Measurements from ENCODE around the gene MICAL2. TPM values are rescaled to one million over a fixed set of nuclear protein-coding genes. Genes with fewer than 3 reads are reported as not detected.

The MICAL2 gene
- total RNA-seq, 1 experiment from 2014 or later: 37.4 TPM

- CTCF ChIA-PET: interaction anchor here (1.0 to 2.8 kb wide), 12 partner anchors 13 to 202 kb away, joined by 3 to 31 read pairs (median 4); no protein-coding TSS in a partner anchor
- peak; percentile 63 for DNase-seq (ENCODE audit: low read depth, low spot score)
- Histone ChIP-seq H3K9me2 (ENCODE audit: insufficient read depth) (no peaks in the 10 kb centered on the region), H3K4me2 (ENCODE audit: low read length) (peak overlapping the region; percentile 87), H3K36me3 (ENCODE audit: control insufficient read depth in 1 of 2, insufficient read depth in 2 of 2, low read length in 2 of 2) (no peaks in the 10 kb centered on the region), H3K9ac (ENCODE audit: low read length) (peak overlapping the region; percentile 65), H3K9me3 (ENCODE audit: control insufficient read depth in 1 of 2, insufficient read depth in 1 of 2, low read depth in 1 of 2, low read length in 2 of 2) (no peaks in the 10 kb centered on the region), H3K4me1 (ENCODE audit: control insufficient read depth in 1 of 2, insufficient read depth in 2 of 2, low read length in 2 of 2) (peaks cover 48 to 65% of the 10 kb centered on the region in 2 experiments), H4K20me1 (ENCODE audit: insufficient read depth) (no peaks in the 10 kb centered on the region), H3K27ac (ENCODE audit: low read depth, low read length) (peak overlapping the region; percentile 73), H3K4me3 (replicated peaks in 1 of 2; ENCODE audit: low read depth in 1 of 2, low read length in 2 of 2) (peak overlapping the region; percentile 22 to 50), H3K27me3 (ENCODE audit: insufficient read depth, low read length) (no peaks in the 10 kb centered on the region), H2AFZ (ENCODE audit: low read depth, low read length, poor library complexity, severe bottlenecking) (peak overlapping the region; percentile 27), H3K79me2 (ENCODE audit: insufficient read depth, low read length) (no peaks in the 10 kb centered on the region)
- peak; percentile 64 for ATAC-seq
- no TSS peak for BruUV-seq (replicated peaks)
- POLR2A ChIA-PET: interaction anchor here (0.7 to 3.2 kb wide), 12 partner anchors 10 to 587 kb away, joined by 3 to 43 read pairs (median 4); partner anchors contain the start of gene TEAD1
- RAD21 ChIA-PET (ENCODE audit: low non-redundant PET in 1 of 2, low total read pairs in 2 of 2, uncharacterized antibody in 2 of 2, unreplicated experiment in 2 of 2): interaction anchor here in 1 of 2 experiments (0.6 to 0.7 kb wide), 2 partner anchors 39 to 1560 kb away, joined by 3 read pairs; no protein-coding TSS in a partner anchor
- intact Hi-C loops (cut with micrococcal nuclease): loop anchor here (5.0 to 10.0 kb wide), 2 partner anchors 96 to 148 kb away; no protein-coding TSS in a partner anchor
- TF ChIP-seq ZNF274 (IDR thresholded peaks at IDR 0.05; ENCODE audit: low read depth, low read length) (no peak), ZBTB33 (IDR thresholded peaks at IDR 0.05; ENCODE audit: extremely low read depth, insufficient replicate concordance, low read length) (no peak), SRF (IDR thresholded peaks at IDR 0.05; ENCODE audit: low read depth) (peak; percentile 98), MAX (IDR thresholded peaks at IDR 0.05) (no peak; the same call in 1 of the 2 replicates), JUND (IDR thresholded peaks at IDR 0.05) (peak; percentile 65), RAD21 (IDR thresholded peaks at IDR 0.05; ENCODE audit: low read depth) (peak; percentile 20; the same call in 1 of the 2 replicates), POLR2AphosphoS5 (IDR thresholded peaks at IDR 0.05; ENCODE audit: low read depth, low read length) (peak; percentile 44; the same call in 1 of the 2 replicates), CEBPB (IDR thresholded peaks at IDR 0.05; ENCODE audit: low read depth) (peak; percentile 72; the same call in 1 of the 2 replicates), CBX3 (IDR thresholded peaks at IDR 0.05; ENCODE audit: low read depth) (peak; percentile 66; the same call in 1 of the 2 replicates), YY1 (IDR thresholded peaks at IDR 0.05; ENCODE audit: extremely low read depth, insufficient replicate concordance, low read depth, low read length) (peak; percentile 5), ELF1 (IDR thresholded peaks at IDR 0.05; ENCODE audit: borderline replicate concordance, low read depth) (no peak), SP1 (IDR thresholded peaks at IDR 0.05; ENCODE audit: low read depth) (peak; percentile 84), FOSL1 (IDR thresholded peaks at IDR 0.05; ENCODE audit: low read depth) (peak; percentile 63; the same call in 1 of the 2 replicates), ATF3 (IDR thresholded peaks at IDR 0.05) (no peak), REST (IDR thresholded peaks at IDR 0.05; ENCODE audit: low read depth) (no peak)
Observed at GRCh38 chr11:12086271-12087074, 23.9 kb upstream of the MICAL2 start.

All from HCT116 (cell line).